Activated CD8-positive, alpha-beta T cell treated with anti-CD3 and anti-CD28 coated beads for 36 hours (primary cell): Measurements from ENCODE around the gene GFPT2. TPM values are rescaled to one million over a fixed set of nuclear protein-coding genes. Genes with fewer than 3 reads are reported as not detected.

Experiments
- ATAC-seq: fragments of 200-7000 bp; cut with Tn5 transposase; one replicate; pipeline ENCODE4 v1.10.0; 2021; ENCODE audit warnings: mild to moderate bottlenecking, moderate library complexity
- CTCF ChIA-PET: fragments of 350-600 bp; sonication (Branson Sonifier 250); formaldehyde crosslinking; loops from one replicate; lab custom pipeline; 2021; ENCODE audit warnings: antibody characterized with exemption; lab: Charles Lee
- POLR2A ChIA-PET: fragments of 350-600 bp; sonication (Branson Sonifier 250); formaldehyde crosslinking; loops from one replicate; lab custom pipeline; 2021; ENCODE audit warnings: antibody characterized with exemption; lab: Charles Lee
- DNase-seq: peaks from one replicate; pipeline ENCODE4 v3.0.0-alpha.2; 2020
- H3K27ac Mint-ChIP-seq: one replicate; pipeline ENCODE4 v1.8.0; 2021; ENCODE audit warnings: mild to moderate bottlenecking, mixed read lengths
- H3K27me3 Mint-ChIP-seq: one replicate; pipeline ENCODE4 v1.8.0; 2021; ENCODE audit warnings: mixed read lengths
- H3K36me3 Mint-ChIP-seq: one replicate; pipeline ENCODE4 v1.8.0; 2021; ENCODE audit warnings: low read depth, mixed read lengths
- H3K4me1 Mint-ChIP-seq: one replicate; pipeline ENCODE4 v1.8.0; 2021; ENCODE audit warnings: low read depth, mixed read lengths
- H3K4me3 Mint-ChIP-seq: one replicate; pipeline ENCODE4 v1.8.0; 2021; ENCODE audit warnings: mild to moderate bottlenecking, moderate library complexity, mixed read lengths
- H3K9me3 Mint-ChIP-seq: one replicate; pipeline ENCODE4 v1.8.0; 2021; ENCODE audit warnings: mixed read lengths
- intact Hi-C: fragments of 100-400 bp; cut with micrococcal nuclease; formaldehyde crosslinking; loops from one replicate; pipeline ENCODE4 v1.10.0; 2022
- total RNA-seq, 2 experiments: library from RNA; stranded (reverse); gene quantifications; one replicate each; pipeline ENCODE4 v1.2.3, GENCODE V29; 2021
- TF ChIP-seq, protein P1 (sequence below): fragments of 200-600 bp; IDR thresholded peaks from one replicate; pipeline ENCODE4 v1.8.0; 2022; ENCODE audit warnings: antibody characterized with exemption, mild to moderate bottlenecking

GFPT2 gene
- total RNA-seq, 2 experiments from 2014 or later: not detected

DNA sequence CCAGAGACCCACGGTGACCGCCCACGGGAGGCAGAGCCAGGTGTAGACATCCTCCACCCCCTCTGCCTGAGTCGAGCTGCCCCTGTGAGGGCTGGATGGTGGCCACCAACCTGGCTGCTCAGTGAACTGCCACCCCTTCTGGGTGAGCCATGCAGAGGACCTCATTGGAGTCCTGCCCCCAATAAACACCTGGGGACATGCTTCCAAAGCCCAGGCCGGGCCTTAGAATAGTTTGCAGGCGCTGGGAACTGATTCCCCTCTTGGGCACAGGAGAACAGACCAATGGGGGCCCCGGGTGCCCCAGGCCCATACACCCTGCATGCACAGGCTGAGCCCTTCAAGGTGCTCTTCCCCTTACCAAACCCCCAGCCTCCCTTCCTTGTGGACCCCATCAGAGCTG lies 38.1 kb upstream of the GFPT2 start:
- no peaks in the 10 kb centered on the region for H3K4me1 Mint-ChIP-seq
- no peak for DNase-seq
- ChIA-PET POLR2A (no interaction called here), CTCF (no interaction called here)
- no peak overlapping the region for H3K4me3 Mint-ChIP-seq
- ATAC-seq: no peak
- H3K27ac Mint-ChIP-seq: no peak overlapping the region
- H3K36me3 Mint-ChIP-seq: no peaks in the 10 kb centered on the region
- no peaks in the 10 kb centered on the region for H3K9me3 Mint-ChIP-seq
- intact Hi-C loops: no loop called here
- peaks cover 2% of the 10 kb centered on the region for H3K27me3 Mint-ChIP-seq
- TF ChIP-seq, protein P1, sequence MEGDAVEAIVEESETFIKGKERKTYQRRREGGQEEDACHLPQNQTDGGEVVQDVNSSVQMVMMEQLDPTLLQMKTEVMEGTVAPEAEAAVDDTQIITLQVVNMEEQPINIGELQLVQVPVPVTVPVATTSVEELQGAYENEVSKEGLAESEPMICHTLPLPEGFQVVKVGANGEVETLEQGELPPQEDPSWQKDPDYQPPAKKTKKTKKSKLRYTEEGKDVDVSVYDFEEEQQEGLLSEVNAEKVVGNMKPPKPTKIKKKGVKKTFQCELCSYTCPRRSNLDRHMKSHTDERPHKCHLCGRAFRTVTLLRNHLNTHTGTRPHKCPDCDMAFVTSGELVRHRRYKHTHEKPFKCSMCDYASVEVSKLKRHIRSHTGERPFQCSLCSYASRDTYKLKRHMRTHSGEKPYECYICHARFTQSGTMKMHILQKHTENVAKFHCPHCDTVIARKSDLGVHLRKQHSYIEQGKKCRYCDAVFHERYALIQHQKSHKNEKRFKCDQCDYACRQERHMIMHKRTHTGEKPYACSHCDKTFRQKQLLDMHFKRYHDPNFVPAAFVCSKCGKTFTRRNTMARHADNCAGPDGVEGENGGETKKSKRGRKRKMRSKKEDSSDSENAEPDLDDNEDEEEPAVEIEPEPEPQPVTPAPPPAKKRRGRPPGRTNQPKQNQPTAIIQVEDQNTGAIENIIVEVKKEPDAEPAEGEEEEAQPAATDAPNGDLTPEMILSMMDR: no peak

DNA sequence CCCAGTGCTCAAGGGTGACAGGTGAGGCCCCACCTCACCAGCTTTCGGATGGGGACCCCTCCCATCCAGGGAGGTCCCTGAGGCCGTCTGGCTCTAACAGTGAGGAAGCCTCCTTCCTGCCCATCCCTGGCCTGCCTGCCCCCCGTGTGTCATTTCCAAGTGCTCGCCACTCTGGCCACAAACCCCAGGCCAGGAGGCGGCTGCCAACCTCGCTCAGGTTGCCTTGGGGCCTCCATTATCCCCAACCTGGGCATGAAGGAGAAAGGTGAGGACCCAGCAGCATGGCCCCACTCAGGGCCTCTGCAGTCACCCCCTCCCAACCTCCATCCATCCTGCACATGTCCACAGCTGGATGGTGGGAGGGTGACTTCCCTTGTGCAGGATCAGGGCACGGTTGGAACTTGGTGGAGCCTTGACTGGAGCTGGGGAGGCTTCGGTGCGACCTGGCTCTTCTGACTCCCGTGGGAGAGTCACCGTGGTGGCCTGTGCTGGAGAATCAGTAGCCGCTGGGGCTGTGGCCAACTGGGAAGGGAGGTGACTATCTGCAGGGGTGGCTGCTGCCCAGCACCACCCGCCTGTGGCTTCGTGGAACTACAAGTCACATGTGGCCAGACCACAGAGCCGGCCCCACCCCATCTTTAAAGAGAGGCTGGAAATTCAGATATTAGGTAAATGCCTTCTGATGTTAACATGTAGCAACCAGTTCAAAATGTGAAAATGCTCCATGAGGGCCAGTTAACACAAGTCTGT lies 37.5 kb upstream of the GFPT2 start:
- H3K36me3 Mint-ChIP-seq: no peaks in the 10 kb centered on the region
- H3K27ac Mint-ChIP-seq: no peak overlapping the region
- CTCF ChIA-PET: no interaction called here
- H3K4me1 Mint-ChIP-seq: no peaks in the 10 kb centered on the region
- POLR2A ChIA-PET: interaction anchor here (0.7 kb wide), 1 partner anchor 1330 kb away, joined by 4 read pairs; no protein-coding TSS in a partner anchor
- no peaks in the 10 kb centered on the region for H3K9me3 Mint-ChIP-seq
- ATAC-seq: no peak
- TF ChIP-seq, protein P1: no peak
- DNase-seq: no peak
- H3K4me3 Mint-ChIP-seq: no peak overlapping the region
- H3K27me3 Mint-ChIP-seq: peaks cover 2% of the 10 kb centered on the region
- intact Hi-C loops: no loop called here

DNA sequence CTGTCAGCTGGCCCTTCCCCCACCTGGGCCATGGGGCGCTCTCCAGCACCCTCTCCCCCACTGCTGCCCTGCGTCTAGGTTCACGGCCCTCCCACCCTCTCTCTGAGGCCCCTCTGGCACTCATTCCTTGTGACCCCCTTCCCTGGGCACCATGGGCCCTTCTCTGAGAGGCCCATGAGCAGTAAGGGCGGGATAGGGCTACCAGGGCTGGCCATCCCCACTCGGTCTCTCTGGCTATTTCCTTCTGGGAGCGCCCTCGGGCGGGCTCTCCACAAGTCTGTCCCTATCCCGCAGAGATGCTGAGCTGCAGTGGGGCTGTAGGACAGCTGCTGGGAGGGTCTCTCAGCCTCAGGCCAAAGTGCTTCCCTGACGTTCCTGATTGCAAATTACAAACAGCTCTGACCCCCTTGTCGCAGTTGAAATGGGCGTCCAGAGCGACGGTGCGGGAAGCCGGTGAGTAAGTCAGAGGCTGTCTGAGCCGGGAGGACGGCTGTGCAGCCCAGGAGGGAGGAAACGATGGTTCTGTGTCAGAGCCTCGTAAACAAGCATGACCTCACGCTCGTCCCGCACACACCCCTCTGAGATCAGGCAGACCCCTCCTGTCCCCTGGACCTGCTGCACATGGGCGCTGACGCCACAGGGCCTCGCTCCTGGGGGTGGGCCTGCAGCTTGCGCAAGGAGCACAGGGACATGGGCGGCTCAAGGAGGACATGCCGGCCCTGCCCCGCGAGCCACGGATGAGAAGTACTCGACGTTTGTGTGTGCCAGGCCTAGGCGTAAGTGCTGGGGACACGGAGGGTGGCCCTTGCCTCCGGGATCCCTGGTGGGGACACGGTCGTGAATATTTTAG lies 36.3 kb upstream of the GFPT2 start:
- Mint-ChIP-seq H3K27me3 (peaks cover 4% of the 10 kb centered on the region), H3K4me3 (no peak overlapping the region), H3K4me1 (no peaks in the 10 kb centered on the region), H3K9me3 (no peaks in the 10 kb centered on the region), H3K27ac (no peak overlapping the region), H3K36me3 (no peaks in the 10 kb centered on the region)
- TF ChIP-seq, protein P1: no peak
- ChIA-PET CTCF (no interaction called here), POLR2A (no interaction called here)
- intact Hi-C loops: no loop called here
- no peak for DNase-seq
- no peak for ATAC-seq

DNA sequence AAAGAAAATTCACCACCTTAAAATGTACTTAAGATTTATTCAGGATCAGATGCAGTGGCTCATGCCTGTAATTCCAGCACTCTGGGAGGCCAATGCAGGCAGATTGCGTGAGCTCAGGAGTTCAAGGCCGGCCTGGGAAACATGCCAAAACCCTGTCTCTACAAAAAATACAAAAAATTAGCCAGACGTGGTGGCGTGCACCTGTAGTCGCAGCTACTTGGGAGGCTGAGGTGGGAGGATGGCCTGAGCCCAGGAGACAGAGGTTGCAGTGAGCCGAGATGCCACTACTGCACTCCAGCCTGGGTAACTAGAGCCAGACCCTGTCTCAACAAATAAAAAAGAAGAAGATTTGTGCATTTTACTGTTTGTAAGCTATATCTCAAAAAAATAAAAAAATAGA lies 34.7 kb upstream of the GFPT2 start:
- CTCF ChIA-PET: interaction anchor here (1.2 kb wide), 1 partner anchor 59 kb away, joined by 3 read pairs; no protein-coding TSS in a partner anchor
- DNase-seq: no peak
- no peak overlapping the region for H3K4me3 Mint-ChIP-seq
- no peak overlapping the region for H3K27ac Mint-ChIP-seq
- TF ChIP-seq, protein P1: no peak
- H3K36me3 Mint-ChIP-seq: no peaks in the 10 kb centered on the region
- intact Hi-C loops: no loop called here
- H3K9me3 Mint-ChIP-seq: no peaks in the 10 kb centered on the region
- H3K4me1 Mint-ChIP-seq: no peaks in the 10 kb centered on the region
- POLR2A ChIA-PET: no interaction called here
- ATAC-seq: no peak
- H3K27me3 Mint-ChIP-seq: peaks cover 3% of the 10 kb centered on the region

DNA sequence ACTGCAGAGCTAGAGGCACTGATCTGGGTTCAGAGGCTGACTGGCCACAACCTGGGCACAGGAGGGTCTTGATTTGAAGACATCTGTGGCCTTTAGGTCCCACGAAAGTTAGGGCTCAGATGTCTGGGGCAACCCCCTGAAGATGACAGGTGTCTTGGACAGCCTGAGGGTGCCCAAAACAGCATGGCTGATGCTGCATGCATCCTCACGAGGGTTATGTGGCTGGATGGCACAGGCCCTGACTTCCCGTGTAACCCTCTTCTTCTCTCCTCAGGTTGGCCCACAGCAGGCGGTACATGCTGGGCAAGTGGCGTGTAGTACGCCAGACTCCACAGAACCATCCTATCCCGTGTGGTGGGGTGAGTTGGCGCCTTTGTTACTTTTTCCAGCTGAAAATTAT lies 29.8 kb upstream of the GFPT2 start:
- H3K27me3 Mint-ChIP-seq: peaks cover 3% of the 10 kb centered on the region
- intact Hi-C loops: no loop called here
- H3K4me1 Mint-ChIP-seq: no peaks in the 10 kb centered on the region
- POLR2A ChIA-PET: no interaction called here
- H3K9me3 Mint-ChIP-seq: no peaks in the 10 kb centered on the region
- no peak for DNase-seq
- no peaks in the 10 kb centered on the region for H3K36me3 Mint-ChIP-seq
- no peak overlapping the region for H3K27ac Mint-ChIP-seq
- CTCF ChIA-PET: interaction anchor here (2.1 kb wide), 1 partner anchor 88 kb away, joined by 4 read pairs; no protein-coding TSS in a partner anchor
- no peak for ATAC-seq
- no peak overlapping the region for H3K4me3 Mint-ChIP-seq
- TF ChIP-seq, protein P1: no peak
